HL-60/S4 treated with phorbol 12-myristate 13-acetate at 8.2 ng/mL for 4 days and 3 days (cell line): Measurements from ENCODE around the gene RNF224.

Experiments
- in situ Hi-C: fragments of 300-500 bp; cut with MboI; formaldehyde crosslinking; loops from 2 replicates; pipeline ENCODE4 v1.15.0; 2022; ENCODE audit warnings: low sequenced_read_pairs

RNF224 gene

DNA sequence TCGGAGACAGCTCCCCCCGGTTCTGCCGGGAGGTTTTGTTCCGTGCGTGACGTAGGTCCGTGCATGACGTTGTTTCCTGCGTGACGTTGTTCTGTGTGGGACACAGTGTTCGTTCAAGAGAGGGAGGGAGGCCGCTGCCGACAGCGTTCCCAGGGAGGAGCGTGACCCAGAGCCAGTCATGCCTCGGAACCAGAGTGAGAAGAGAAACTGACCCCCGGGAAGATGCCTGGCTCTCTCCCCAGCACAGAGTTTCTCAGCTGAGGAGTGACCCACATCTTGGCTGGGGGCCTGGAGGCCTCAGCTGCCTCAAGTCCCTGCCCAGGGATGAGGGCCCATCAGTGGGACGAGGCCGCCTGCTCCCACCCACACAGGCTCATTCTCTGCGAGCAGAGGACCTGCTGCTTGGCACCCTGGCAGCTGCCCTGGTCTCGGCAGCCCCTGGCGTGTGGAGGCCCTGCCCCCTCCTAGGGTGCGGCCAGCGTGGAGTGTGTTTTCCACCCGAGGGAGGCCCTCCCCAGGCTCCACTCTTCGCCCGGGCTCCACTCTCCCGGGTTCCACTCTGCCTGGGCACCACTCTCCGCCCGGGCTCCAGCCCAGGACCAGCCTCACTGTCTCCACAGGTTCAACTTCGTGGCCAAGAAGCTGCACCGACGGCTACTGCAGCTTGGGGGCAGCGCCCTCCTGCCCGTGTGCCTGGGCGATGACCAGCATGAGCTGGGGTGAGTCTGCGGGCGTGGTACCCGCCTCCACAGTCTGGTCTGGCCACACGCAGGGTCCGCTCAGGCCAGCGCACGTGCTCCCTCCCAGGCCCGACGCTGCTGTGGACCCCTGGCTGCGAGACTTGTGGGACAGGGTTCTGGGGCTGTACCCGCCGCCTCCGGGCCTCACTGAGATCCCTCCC, 13.9 kb upstream of the RNF224 start:
- in situ Hi-C loops, result no loop called here

DNA sequence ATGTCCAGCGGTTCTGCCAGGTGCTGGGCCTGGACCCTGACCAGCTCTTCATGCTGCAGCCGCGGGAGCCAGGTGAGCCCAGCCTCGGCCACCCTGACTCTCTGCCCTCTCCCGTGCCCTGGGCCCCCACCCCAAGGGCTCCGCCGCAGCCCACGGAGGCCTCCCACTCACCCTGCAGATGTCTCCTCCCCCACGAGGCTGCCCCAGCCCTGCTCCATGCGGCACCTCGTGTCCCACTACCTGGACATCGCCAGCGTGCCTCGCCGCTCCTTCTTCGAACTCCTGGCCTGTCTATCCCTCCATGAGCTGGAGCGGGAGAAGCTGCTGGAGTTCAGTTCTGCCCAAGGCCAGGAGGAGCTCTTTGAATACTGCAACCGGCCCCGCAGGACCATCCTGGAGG, 12.7 kb upstream of the RNF224 start:
- in situ Hi-C loops, result no loop called here

DNA sequence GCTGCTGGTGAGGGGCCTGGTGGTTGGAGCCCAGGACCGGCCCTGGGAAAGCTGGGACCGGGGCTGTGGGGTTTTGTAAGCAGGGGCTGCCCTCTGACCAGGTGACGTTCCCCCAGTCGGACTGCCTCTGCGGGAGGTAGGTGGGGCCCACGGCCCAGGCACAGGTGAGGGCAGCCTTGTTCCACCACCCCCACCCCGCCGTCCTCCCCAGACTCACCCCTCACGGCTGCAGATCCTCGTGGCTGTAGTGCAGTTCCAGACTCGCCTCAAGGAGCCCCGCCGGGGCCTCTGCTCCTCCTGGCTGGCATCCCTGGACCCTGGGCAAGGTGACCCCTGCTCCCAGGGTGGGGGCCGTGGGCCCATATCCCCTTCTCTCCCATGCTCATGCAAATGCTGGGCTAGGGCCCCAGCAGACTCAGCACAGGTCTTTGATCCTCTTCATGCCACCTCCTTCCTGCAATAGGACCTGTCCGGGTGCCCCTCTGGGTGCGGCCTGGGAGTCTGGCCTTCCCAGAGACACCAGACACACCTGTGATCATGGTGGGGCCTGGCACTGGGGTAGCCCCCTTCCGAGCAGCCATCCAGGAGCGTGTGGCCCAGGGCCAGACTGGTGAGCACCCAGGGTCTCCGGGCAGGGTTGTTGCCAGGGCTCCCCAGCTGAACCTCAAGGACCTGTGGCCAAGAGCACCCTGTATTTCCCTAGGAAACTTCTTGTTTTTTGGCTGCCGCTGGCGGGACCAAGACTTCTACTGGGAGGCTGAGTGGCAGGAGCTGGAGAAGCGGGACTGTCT, 11.9 kb upstream of the RNF224 start:
- in situ Hi-C loops, result no loop called here

- in situ Hi-C loops, result no loop called here
These were observed 10.9 kb upstream of the RNF224 start for GRCh38 chr9:137216188-137216965.

GRCh38 chr9:137217276-137218211, 9.8 kb upstream of the RNF224 start:
- in situ Hi-C loops, result no loop called here

- in situ Hi-C loops, result no loop called here
These were observed 9.0 kb upstream of the RNF224 start for GRCh38 chr9:137218212-137218753.

- in situ Hi-C loops, result no loop called here
These were observed 8.5 kb upstream of the RNF224 start for GRCh38 chr9:137218754-137219271.

DNA sequence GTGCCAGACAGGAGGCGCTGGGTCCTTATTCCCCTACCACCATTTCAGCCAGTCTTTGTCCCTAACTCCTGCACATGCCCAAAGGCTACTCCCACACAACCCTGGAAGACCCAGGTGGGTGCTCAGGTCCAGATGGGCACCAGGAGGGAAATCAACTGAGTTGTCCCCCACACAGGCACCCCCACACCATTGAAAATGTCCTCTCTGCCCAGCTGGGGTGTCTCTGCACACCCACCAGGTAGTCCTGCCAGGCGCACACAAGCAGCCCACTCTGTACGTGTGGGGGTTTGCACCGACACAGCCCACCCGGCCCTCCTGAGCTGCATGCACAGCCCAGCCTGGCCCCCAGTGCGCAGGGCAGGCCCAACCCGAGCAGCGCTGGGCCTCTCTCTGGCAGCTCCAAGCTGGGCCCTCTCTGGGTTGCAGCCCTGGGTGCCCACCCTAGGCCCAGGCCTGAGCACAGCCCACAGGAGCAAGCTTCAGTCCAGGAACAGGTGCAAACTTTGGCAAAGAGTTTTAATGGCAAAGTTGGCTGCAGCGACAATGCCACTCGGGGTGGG, 7.5 kb upstream of the RNF224 start:
- in situ Hi-C loops, result loop anchor here (10.0 kb wide), 1 partner anchor 95 kb away; no protein-coding TSS in a partner anchor

GRCh38 chr9:137220317-137221094, 6.8 kb upstream of the RNF224 start:
- in situ Hi-C loops, result loop anchor here (10.0 kb wide), 1 partner anchor 96 kb away; no protein-coding TSS in a partner anchor

DNA sequence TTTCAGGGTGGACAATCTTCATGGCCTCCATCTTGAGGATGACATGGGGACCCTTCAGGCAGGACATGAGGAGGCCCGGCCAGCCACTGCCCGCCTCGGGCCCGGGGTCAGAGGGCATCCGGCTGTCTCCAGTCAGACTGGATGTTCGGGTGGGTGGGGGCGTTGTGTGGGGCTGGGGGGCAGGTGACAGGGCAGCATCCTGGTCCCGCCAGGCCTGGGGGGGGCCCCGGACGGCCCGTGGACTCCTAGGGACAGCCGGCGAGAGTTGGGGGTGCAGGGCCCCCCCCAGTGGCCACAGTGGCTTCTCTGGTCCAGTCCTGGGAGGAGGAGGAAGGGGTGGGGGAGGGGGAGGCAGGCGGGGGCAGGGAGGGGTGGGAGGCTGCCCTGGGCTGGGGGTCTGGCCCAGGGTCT, 6.2 kb upstream of the RNF224 start:
- in situ Hi-C loops, result loop anchor here (10.0 kb wide), 1 partner anchor 96 kb away; no protein-coding TSS in a partner anchor

DNA sequence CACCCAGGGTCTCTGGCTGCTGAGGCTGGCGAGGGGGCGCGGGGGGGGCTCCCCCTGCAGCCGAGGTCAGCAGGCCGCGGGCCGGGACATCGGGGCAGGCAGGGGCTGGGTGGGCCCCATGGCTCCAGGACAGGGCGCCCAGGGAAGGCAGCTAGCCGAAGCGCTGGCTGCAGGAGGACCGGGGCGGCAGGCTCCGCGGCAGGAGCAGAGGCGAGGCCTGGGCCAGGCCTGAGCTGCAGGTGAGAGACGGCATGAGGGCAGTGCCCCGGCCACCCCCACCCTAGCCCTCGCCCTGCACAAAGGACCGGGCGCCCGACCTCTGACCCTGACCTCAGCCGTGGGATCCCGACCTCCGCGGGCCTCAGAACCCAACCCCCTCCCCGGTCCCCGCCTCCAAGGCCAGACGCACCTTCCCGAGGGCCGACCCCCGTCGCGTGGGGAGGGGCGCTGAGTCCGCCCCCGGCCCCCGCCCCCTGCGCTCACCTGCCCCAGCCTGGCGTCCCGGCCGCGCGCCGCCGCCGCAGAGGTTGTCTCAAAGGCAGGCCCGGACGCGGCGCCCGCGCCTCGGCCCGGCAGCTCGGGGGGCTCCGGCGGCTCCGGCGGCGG, 5.7 kb upstream of the RNF224 start:
- in situ Hi-C loops, result loop anchor here (10.0 kb wide), 1 partner anchor 97 kb away; no protein-coding TSS in a partner anchor

- in situ Hi-C loops, result loop anchor here (10.0 kb wide), 1 partner anchor 98 kb away; no protein-coding TSS in a partner anchor
These were observed 4.9 kb upstream of the RNF224 start, which contains the start of gene RNF208 for GRCh38 chr9:137222190-137223077. Gene RNF208 (minus strand): TSS chr9:137222240. CDS start chr9:137221212, 1,028 bp downstream.

DNA sequence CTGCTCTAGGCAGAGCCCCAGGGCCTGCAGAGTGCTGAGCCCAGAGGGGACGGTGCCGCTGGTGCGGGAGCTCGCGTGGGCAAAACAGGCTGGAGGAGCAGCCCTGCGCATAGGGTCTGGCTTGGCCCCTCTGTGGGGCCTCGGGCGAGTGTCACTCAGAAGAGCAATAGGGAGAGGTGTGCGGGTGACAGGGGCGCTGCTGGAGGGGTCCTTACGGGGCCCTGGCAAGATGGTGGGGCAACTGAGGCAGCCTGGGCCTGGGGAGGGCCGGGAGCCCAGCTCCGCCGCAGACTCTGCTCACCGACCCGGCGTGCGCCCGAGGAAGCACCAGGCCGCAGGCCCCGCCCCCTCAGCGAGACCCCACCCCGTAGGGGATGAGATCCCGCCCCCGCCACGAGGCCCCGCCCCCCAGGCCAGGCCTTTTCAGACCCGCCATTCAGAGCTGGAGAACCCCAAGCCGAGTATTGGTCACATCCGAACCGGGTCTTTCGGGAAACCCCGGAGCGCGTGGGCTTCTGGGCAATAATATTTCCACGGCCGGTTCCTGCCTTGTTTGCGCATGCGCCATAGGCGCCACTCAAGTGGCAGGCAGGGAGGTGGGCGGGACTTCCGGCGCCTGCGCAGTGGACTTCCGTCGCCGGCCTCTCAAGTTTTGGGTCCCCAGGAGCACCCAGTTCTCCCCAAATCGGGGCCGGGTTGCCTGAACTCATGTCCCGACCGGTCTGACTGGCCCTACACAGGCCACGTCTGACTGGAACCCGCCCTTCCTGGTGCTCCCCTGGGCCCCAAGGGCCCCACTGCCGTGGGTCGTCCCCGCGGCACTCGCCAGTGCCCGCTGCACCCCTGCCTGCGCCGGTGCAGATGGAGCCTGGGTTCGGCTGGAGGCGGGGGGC, 4.0 kb upstream of the RNF224 start:
- in situ Hi-C loops, result loop anchor here (10.0 kb wide), 1 partner anchor 99 kb away; no protein-coding TSS in a partner anchor

GRCh38 chr9:137224830-137225694, 2.2 kb upstream of the RNF224 start, which contains the start of gene CYSRT1:
Gene CYSRT1 (plus strand): TSS chr9:137225174. CDS start chr9:137225622, 448 bp downstream.
- in situ Hi-C loops, result loop anchor here (10.0 kb wide), 1 partner anchor 100 kb away; no protein-coding TSS in a partner anchor
